Activated naive CD8-positive, alpha-beta T cell treated with anti-CD3 and anti-CD28 coated beads, Interleukin-2, amount 50 U/mL, for 16 hours (primary cell): ENCODE measurements around the gene POLA2.
"Not testable (repeated sequence)": the region's sequence is repeated elsewhere in the genome, so short reads cannot be mapped to it uniquely, and the experiment has no call there.

Source experiments
- DNase-seq: peaks from one replicate; pipeline ENCODE4 v3.0.0-alpha.2; 2020; ENCODE audit warnings: low read depth, low spot score

Gene POLA2

GRCh38 chr11:65242389-65242788 lies 19.4 kb upstream of the POLA2 start:
- DNase-seq: no peak

DNA sequence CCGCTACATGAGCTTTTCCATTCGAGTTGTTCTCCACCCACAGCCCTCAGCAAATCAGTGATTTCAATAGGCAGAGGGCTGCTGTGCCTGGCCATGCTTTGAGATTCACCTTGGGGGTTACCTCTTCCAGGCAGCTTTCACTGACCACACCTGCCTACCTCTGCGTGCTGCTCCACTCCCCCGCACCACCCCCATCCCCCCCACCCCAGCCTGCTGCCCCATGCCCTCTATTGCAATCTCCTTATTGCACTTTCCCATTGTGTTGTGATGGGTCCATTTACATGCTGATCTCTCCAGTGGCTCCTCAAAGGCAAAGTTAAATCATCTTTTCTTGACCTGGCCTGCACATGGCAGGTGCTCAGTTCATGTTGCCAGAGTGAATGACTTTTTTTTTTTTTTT lies 18.0 kb upstream of the POLA2 start:
- DNase-seq: no peak

DNA sequence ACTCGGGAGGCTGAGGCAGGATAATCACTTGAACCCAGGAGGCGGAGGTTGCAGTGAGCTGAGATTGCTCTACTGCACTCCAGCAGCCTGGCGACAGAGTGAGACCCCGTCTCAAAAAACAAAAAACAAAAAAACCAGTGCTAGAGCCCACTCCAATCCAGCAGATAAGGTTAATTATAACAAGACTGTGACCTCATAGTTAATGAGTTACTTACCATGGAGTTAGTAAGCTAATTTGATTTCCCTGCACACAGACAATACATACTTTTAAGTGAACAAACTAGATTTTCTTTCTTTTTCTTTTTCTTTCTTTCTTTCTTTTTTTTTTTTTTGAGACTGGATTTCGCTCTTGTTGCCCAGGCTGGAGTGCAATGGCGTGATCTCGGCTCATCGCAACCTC lies 16.7 kb upstream of the POLA2 start:
- DNase-seq: not testable (repeated sequence)

DNA sequence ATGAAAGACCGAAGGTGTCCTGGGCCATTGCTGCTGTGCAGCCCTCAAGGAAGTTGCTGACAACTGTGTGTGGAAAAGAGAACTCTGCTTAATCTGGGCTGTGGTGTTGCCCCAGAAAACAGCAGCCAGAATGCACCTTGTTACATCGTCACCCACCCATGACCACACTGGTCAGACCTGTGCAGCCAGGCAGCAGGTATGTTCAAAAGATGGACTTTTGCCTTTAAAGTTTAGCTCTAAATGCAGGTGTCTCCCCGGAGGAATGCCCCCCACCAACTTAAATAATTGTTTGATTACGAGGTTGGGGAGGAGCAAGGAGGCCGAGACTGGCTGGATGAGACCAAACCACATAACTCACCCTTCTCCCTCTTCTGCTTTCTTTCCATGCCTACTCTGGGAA lies 15.3 kb upstream of the POLA2 start:
- no peak for DNase-seq

DNA sequence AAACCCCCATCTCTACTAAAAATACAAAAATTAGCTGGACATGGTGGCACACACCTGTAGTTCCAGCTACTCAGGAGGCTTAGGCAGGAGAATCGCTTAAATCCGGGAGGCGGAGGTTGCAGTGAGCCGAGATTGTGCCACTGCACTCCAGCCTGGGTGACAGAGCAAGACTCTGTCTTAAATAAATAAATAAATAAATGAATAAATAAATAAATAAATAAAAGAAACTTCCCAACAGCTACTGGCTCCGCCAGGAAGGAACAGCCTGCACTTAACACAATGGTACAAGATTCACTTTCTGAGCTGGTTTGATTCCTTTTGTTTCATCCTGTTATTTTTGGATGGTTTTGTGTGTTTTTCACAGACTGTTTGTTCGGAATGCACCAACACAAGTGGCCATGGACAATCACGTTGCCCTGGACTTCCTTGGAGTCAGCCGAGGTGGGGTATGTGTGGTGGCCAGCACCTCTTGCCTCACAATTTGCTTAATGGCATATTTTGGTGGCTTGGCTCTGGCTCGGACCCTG lies 13.5 kb upstream of the POLA2 start:
- not testable (repeated sequence) for DNase-seq

GRCh38 chr11:65251476-65251875 lies 10.3 kb upstream of the POLA2 start:
- no peak for DNase-seq

DNA sequence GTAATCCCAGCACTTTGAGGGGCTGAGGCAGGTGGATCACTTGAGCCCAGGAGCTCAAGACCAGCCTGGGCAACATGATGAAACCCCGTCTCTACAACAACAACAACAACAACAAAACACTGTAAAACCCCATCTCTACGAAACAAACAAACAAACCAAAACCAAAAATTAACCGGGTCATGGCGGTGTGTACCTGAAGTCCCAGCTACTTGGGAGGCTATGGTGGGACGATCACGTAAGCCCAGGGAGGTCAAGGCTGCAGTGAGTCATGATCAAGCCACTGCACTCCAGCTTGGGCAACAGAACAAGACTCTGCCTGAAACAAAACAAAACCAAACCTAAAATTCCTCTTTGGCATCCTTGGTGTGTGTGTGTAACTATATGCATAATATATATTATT lies 7.0 kb upstream of the POLA2 start:
- DNase-seq: no peak

- no peak for DNase-seq
These were observed 2.8 kb upstream of the POLA2 start for GRCh38 chr11:65258988-65259387.

DNA sequence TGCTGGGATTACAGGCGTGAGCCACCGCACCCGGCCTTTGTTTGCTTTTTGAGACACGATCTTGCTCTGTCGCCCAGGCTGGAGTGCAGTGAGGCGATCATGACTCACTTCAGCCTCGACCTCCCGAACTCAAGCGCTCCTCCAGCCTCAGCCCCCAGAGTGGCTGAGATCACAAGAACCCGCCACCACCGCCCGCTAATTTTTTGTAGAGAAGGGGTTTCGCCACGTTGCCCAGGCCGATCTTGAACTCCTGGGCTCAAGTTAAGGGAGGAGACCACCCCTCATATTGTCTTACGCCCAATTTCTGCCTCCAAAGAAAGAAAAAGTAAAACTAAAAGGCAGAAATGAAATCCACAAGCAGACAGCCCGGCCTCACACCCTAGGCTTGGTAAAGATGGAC lies 1.5 kb upstream of the POLA2 start:
- DNase-seq: no peak

DNA sequence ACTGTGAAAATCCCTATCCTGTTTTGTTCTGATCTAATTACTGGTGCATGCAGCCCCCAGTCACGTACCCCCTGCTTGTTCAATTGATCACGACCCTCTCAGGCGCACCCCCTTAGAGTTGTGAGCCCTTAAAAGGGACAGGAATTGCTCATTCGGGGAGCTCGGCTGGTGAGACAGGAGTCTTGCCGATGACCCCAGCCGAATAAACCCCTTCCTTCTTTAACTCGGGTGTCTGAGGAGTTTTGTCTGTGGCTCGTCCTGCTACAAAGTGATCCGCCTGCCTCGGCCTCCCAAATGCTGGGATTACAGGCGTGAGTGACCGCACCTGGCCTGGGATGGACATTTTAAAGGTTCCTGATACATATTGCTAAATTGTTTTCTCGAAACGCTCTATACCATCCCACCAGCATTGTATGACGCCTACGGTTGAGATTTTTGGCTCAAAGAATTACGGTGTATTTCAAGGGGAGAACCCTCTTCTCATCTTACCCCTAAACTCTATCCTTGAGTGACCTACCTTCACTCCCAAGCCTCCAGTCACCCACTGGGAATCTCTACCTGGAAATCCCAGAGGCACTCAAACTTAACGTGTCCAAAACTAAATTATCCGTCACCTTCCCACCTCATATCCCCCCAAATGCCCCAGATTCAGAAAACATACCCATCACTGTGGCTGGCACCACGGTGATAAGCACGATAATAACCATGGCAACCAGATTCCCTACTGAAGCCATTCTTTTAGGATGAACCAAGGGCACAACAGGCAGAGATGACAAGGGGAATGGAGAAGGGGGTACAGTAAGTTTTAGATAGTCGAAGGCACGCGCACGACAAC lies 789 bp upstream of the POLA2 start:
- DNase-seq: no peak

GRCh38 chr11:65262381-65262680 lies 569 bp downstream of the POLA2 start:
- DNase-seq: no peak

DNA sequence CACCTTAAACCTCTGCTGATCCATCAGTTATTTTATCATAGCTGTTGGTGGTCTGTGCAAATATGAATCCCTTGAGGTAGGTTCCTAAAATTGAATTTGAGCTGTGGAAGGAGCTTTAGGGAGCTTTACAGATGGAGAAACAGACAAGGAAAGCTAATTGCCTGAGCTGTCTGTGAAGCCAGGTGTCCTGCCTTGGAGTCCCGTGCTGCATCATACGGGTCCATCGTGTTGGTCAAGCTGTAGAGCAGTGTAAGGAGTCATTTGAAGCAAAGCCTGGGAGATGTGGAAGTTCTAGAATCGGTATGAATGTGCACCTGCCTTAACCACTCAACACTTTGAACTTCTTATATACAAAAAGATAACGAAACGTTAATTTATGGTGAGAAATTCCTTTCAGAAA lies 1.0 kb downstream of the POLA2 start:
- DNase-seq: no peak

- DNase-seq: not testable (repeated sequence)
These were observed 3.0 kb downstream of the POLA2 start for GRCh38 chr11:65264747-65265146.

- no peak for DNase-seq
These were observed 4.4 kb downstream of the POLA2 start for GRCh38 chr11:65266210-65266609.

GRCh38 chr11:65274735-65275682 lies 13.2 kb downstream of the POLA2 start:
- no peak for DNase-seq

DNA sequence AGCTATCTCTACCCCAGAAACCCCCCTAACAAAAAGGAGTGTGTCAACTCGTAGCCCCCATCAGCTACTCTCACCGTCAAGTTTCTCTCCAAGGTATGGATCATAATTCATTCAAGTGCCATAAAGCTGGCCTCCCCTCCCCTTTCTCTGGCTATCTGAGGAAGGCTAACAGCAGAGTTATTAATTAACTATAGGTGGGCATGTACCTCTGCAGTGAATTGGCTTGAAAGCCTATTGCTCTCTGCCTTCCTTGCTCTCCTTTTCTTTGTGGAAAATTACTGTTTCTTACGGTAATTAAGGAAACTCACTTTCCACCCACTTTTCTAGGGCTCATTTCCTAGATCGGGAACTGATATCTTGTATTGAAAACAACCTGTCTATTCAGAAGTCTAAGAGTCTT lies 14.1 kb downstream of the POLA2 start:
- DNase-seq: no peak

GRCh38 chr11:65277631-65278277 lies 16.0 kb downstream of the POLA2 start:
- DNase-seq: no peak

DNA sequence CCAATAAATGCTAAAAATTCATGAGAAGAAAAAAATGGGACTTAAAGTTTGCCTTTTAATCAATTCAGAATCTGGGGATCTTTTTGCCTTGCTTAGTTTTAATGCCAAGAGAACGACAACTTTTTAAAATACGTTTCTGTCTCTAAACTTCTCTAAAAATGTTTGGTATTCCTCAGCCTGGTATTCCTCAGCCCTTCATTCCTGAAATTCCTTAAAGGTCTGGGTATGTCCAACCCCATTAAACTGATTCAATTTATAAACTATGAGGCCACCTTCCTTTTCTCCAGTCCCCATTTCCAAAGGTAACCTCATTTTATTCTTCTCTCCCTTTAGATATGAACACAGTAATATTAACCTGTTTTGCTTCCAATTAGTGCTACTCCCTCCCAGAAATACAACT lies 16.6 kb downstream of the POLA2 start:
- DNase-seq: no peak

GRCh38 chr11:65279279-65279678 lies 17.5 kb downstream of the POLA2 start:
- no peak for DNase-seq

- DNase-seq: no peak
These were observed 18.1 kb downstream of the POLA2 start for GRCh38 chr11:65279741-65280440.

GRCh38 chr11:65280646-65281045 lies 18.9 kb downstream of the POLA2 start:
- DNase-seq: no peak

DNA sequence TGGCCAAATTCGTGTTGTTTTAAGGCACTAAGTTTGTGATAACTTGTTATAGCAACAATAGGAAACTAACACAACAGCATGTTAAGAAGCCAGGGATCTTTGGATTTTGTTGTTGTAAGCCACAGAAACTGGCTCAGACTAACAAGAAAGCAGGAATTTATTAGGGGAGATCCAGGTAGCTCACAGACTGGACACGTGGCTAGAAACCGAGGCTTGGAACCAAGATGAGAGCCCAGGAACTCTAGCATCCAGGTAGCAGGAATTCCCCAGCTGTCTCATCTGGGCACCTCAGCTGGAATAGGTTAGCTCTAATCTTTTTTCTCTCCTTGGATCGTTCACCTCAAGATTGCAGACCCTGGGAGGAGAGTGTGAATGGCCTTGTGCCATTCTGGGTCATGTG lies 24.9 kb downstream of the POLA2 start:
- no peak for DNase-seq
